BE2C (cell line): ENCODE results near the gene GALNS.

Source experiments
- DNase-seq: peaks from one replicate; pipeline ENCODE4 v3.0.0-alpha.2; 2020
- H3K27me3 ChIP-seq: fragments of 250-450 bp; sonication (Bioruptor Pico); 2 replicates; pipeline ENCODE4 v1.5.1; 2020; ENCODE audit warnings: mild to moderate bottlenecking
- H3K36me3 ChIP-seq: fragments of 250-450 bp; sonication (Bioruptor Pico); 2 replicates; pipeline ENCODE4 v1.5.1; 2020; ENCODE audit warnings: mild to moderate bottlenecking
- H3K4me1 ChIP-seq: fragments of 250-450 bp; sonication (Bioruptor Pico); 2 replicates; pipeline ENCODE4 v1.5.1; 2020
- H3K4me3 ChIP-seq: 2 replicates; pipeline ENCODE4 v1.5.1; 2011; ENCODE audit warnings: low read depth, low read length
- H3K9me3 ChIP-seq: fragments of 250-450 bp; sonication (Bioruptor Pico); 2 replicates; pipeline ENCODE4 v1.5.1; 2020
- TF ChIP-seq, protein P1 (sequence below): IDR thresholded peaks from 2 replicates; pipeline ENCODE4 v1.5.1; 2012; ENCODE audit warnings: mild to moderate bottlenecking, low read depth, low read length

GALNS gene

DNA sequence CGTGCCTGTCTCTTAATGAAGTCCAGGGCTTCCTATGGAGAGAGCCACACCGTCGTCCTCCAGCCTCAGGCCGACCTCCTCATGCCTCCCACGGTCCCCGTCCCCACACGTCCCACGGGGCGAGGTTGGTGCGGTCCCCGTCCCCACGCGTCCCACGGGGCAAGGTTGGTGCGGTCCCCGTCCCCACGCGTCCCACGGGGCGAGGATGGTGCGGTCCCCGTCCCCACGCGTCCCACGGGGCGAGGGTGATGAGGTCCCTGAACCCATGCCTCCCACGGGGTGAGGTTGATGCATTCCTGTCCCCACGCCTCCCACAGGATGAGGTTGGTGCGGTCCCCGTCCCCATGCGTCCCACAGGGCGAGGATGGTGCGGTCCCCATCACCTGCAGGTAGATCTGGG is 20.9 kb downstream of the GALNS start:
- Histone ChIP-seq H3K27me3 (no peaks in the 10 kb centered on the region), H3K9me3 (no peaks in the 10 kb centered on the region), H3K4me1 (no peaks in the 10 kb centered on the region), H3K4me3 (no peak overlapping the region), H3K36me3 (no peaks in the 10 kb centered on the region)
- TF ChIP-seq, protein P1, sequence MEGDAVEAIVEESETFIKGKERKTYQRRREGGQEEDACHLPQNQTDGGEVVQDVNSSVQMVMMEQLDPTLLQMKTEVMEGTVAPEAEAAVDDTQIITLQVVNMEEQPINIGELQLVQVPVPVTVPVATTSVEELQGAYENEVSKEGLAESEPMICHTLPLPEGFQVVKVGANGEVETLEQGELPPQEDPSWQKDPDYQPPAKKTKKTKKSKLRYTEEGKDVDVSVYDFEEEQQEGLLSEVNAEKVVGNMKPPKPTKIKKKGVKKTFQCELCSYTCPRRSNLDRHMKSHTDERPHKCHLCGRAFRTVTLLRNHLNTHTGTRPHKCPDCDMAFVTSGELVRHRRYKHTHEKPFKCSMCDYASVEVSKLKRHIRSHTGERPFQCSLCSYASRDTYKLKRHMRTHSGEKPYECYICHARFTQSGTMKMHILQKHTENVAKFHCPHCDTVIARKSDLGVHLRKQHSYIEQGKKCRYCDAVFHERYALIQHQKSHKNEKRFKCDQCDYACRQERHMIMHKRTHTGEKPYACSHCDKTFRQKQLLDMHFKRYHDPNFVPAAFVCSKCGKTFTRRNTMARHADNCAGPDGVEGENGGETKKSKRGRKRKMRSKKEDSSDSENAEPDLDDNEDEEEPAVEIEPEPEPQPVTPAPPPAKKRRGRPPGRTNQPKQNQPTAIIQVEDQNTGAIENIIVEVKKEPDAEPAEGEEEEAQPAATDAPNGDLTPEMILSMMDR = no peak
- DNase-seq = no peak

DNA sequence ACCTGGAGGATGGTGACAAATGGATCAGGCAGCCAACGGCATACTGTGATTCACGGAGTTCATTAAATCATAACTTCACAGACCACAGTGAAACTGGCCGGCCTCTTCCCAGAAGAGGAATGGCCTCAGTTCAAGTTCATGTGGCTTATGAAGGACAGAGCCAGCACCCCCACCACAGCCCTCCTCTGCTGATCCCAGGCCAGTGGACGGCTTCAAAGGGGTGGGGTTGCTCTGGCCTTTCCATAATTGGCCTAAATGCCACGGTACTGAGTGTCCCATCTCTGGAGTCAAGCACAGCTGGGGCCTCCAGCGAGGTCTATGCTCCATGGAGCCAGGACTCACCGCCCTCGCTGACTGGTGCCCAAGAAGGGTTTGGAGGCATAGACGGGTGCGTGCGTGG is 21.4 kb downstream of the GALNS start:
- H3K9me3 ChIP-seq = no peaks in the 10 kb centered on the region
- no peaks in the 10 kb centered on the region for H3K27me3 ChIP-seq
- no peak for DNase-seq
- TF ChIP-seq, protein P1 = no peak
- no peak overlapping the region for H3K4me3 ChIP-seq
- no peaks in the 10 kb centered on the region for H3K36me3 ChIP-seq
- H3K4me1 ChIP-seq = no peaks in the 10 kb centered on the region

DNA sequence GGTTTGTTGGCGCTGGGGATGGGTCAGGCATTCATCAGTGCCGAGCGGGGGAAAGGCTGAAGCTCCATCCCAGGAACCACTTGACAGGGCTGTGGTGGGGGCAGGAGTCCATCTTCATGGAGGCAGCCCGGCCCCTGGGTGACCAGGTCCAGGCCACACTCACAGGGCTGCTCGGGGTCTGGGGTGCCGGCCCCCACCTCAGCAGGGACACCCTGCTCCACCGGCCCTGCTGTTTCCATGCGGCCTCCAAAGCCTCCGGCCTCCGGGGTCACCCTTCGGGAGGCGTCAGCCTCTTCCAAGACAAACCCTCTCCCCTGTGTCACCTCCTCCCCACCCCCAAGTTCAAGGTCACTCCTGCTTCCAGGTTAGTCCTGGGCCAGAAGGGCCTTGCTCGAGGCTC is 22.1 kb downstream of the GALNS start:
- H3K4me1 ChIP-seq = no peaks in the 10 kb centered on the region
- H3K9me3 ChIP-seq = no peaks in the 10 kb centered on the region
- no peak overlapping the region for H3K4me3 ChIP-seq
- DNase-seq = no peak
- H3K36me3 ChIP-seq = no peaks in the 10 kb centered on the region
- TF ChIP-seq, protein P1 = no peak
- no peaks in the 10 kb centered on the region for H3K27me3 ChIP-seq

DNA sequence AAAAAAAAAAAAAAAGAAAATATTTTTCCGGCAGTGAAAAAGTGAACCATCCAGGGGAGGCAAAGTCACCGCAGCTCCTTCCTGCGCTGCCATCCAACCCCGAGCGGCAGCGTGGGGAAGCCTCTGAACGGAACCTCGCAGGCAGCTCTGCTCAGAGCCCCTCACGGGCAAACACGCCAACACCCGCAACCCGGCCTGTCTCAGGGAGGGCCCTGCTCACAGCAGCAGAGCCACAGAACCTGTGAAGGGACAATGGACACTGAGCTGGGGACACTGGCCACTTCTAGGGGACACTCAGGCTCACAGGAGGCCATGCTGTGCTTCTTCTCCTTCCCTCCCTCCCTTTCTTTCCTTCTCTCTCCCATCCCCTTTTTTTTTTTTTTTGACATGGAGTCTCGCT is 23.7 kb downstream of the GALNS start:
- no peaks in the 10 kb centered on the region for H3K4me1 ChIP-seq
- H3K4me3 ChIP-seq = no peak overlapping the region
- no peak for DNase-seq
- H3K36me3 ChIP-seq = no peaks in the 10 kb centered on the region
- H3K27me3 ChIP-seq = no peaks in the 10 kb centered on the region
- no peaks in the 10 kb centered on the region for H3K9me3 ChIP-seq
- TF ChIP-seq, protein P1 = no peak

DNA sequence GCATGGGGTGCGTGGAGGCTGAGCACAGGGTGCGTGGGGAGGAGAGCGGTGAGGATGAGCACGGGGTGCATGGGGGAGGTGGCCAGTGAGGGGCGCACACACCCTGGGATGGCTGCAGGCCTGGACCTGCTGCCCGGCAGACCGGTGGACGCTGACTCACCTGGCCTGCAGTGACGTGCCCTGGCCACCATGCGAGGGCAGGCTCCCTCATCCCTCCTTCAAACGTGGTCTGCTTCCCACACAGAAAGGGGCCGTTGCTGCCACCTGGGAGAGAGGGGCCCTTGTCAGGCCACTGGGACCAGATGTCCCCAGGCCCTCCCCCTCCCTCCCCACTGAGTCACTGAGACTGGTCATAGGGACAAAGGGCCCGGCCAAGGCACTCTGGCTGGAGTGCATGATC is 24.9 kb downstream of the GALNS start:
- Histone ChIP-seq H3K27me3 (no peaks in the 10 kb centered on the region), H3K9me3 (no peaks in the 10 kb centered on the region), H3K4me3 (no peak overlapping the region), H3K4me1 (no peaks in the 10 kb centered on the region), H3K36me3 (no peaks in the 10 kb centered on the region)
- DNase-seq = no peak
- TF ChIP-seq, protein P1 = no peak

DNA sequence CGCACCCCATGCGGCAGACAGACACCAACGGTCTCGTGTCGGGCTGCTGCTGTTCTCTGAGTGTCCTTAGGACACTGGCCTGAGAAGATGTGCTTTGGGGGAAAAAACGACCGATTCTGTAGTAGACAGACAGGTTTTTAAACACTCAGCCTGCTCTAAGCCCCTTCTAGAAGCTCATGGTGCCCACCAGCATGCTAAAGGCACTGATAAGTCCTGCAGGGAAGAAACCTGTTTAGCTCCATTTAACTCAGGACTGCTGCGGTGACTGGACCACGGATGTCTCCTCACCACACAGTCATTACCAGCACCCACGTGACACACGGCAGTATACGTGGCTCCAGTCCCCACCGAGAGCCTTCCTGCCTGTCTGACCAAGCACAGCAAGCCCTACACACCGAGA is 26.0 kb downstream of the GALNS start:
- no peaks in the 10 kb centered on the region for H3K9me3 ChIP-seq
- no peak overlapping the region for H3K4me3 ChIP-seq
- H3K36me3 ChIP-seq = no peaks in the 10 kb centered on the region

More for the DNA sequence above, 26.0 kb downstream of the GALNS start:
- no peak for DNase-seq
- no peaks in the 10 kb centered on the region for H3K4me1 ChIP-seq
- TF ChIP-seq, protein P1 = no peak
- no peaks in the 10 kb centered on the region for H3K27me3 ChIP-seq
